Keratinocyte (primary cell): ENCODE data around the gene CSMD2. TPM values are rescaled to one million over a fixed set of nuclear protein-coding genes. Genes with fewer than 3 reads are reported as not detected.

ENCODE experiments used
- DNase-seq: peaks from one replicate; pipeline ENCODE4 v3.0.0-alpha.2; 2011; ENCODE audit warnings: low read depth, missing footprints, low spot score
- FAIRE-seq: peaks from 2 replicates; lab custom pipeline; 2011; peaks lifted over from hg19 to GRCh38; lab: Jason Lieb, UNC
- H2AFZ ChIP-seq: 2 replicates; pipeline ENCODE4 v1.6.0; 2012; ENCODE audit warnings: low read length, control low read depth, inconsistent platforms; ENCODE audit not compliant: control insufficient read depth
- H3K27ac ChIP-seq: 2 replicates; pipeline ENCODE4 v1.5.1; 2011; ENCODE audit warnings: low read length; ENCODE audit not compliant: control insufficient read depth, insufficient read depth
- H3K27me3 ChIP-seq: 3 replicates; pipeline ENCODE4 v1.6.0; 2011; ENCODE audit warnings: low read length; ENCODE audit not compliant: control insufficient read depth, insufficient read depth; ENCODE audit errors: extremely low read depth
- H3K36me3 ChIP-seq, 2 experiments: 2 replicates in 1 of 2; 3 replicates in 1 of 2; pipeline ENCODE4 v1.5.1; 2011; ENCODE audit warnings: low read length in 2 of 2, mild to moderate bottlenecking in 1 of 2; ENCODE audit not compliant: control insufficient read depth in 2 of 2, insufficient read depth in 2 of 2; ENCODE audit errors: extremely low read depth in 1 of 2
- H3K4me1 ChIP-seq: 3 replicates; pipeline ENCODE4 v1.5.1; 2011; ENCODE audit warnings: low read length; ENCODE audit not compliant: control insufficient read depth, insufficient read depth; ENCODE audit errors: extremely low read depth
- H3K4me2 ChIP-seq: 3 replicates; pipeline ENCODE4 v1.6.0; 2011; ENCODE audit warnings: low read depth, low read length; ENCODE audit not compliant: control insufficient read depth, insufficient read depth; ENCODE audit errors: extremely low read depth
- H3K4me3 ChIP-seq, 3 experiments: fragments of 200-600 bp in 1 of 3; sonication (generic) in 1 of 3; 2 replicates in 2 of 3; 3 replicates in 1 of 3; pipeline ENCODE4 v1.5.1; 2011 to 2016; ENCODE audit warnings: low read length in 3 of 3, mild to moderate bottlenecking in 3 of 3, control low read depth in 2 of 3, inconsistent platforms in 1 of 3, low read depth in 1 of 3, mixed read lengths in 1 of 3, mixed run types in 1 of 3, moderate library complexity in 1 of 3; ENCODE audit not compliant: control insufficient read depth in 2 of 3, insufficient read depth in 2 of 3; ENCODE audit errors: extremely low read depth in 1 of 3
- H3K79me2 ChIP-seq: 2 replicates; pipeline ENCODE4 v1.6.0; 2012; ENCODE audit warnings: low read length; ENCODE audit not compliant: control insufficient read depth, insufficient read depth
- H3K9ac ChIP-seq: 3 replicates; pipeline ENCODE4 v1.6.0; 2011; ENCODE audit warnings: low read length; ENCODE audit not compliant: control insufficient read depth, insufficient read depth; ENCODE audit errors: extremely low read depth
- H3K9me1 ChIP-seq: 3 replicates; pipeline ENCODE4 v1.6.0; 2011; ENCODE audit warnings: low read length; ENCODE audit not compliant: control insufficient read depth, insufficient read depth; ENCODE audit errors: extremely low read depth
- H3K9me3 ChIP-seq: 2 replicates; pipeline ENCODE4 v1.5.1; 2012; ENCODE audit warnings: low read depth, low read length; ENCODE audit not compliant: control insufficient read depth
- H4K20me1 ChIP-seq: 3 replicates; pipeline ENCODE4 v1.6.0; 2011; ENCODE audit warnings: low read length; ENCODE audit not compliant: control insufficient read depth, insufficient read depth; ENCODE audit errors: extremely low read depth
- EZH2 ChIP-seq: IDR thresholded peaks from one replicate; pipeline ENCODE4 v1.6.1; 2012; ENCODE audit warnings: inconsistent platforms, mild to moderate bottlenecking, low read length, moderate library complexity
- dilution Hi-C: fragments of 300-500 bp; cut with MboI; formaldehyde crosslinking; loops from one replicate; pipeline ENCODE4 v1.7.0; 2020; ENCODE audit warnings: low sequenced_read_pairs; ENCODE audit not compliant: extremely low pct_ligation_motif_present
- polyA plus RNA-seq, 5 experiments: library from polyadenylated mRNA; depleted of rRNA in 3 of 5; stranded (reverse) in 3 of 5; stranded (forward) in 1 of 5; unstranded in 1 of 5; fragments of >200 nt; gene quantifications; 1 replicate in 1 of 5; 2 replicates in 3 of 5; 3 replicates in 1 of 5; pipeline versions ENCODE4 v1.2.1 to v1.2.3, GENCODE V29; 2011 to 2012; ENCODE audit warnings: missing spikeins in 2 of 5, low read depth in 1 of 5, low replicate concordance in 1 of 5
- TF ChIP-seq, protein P1 (sequence below), 3 experiments: IDR thresholded peaks in 1 of 3; conservative IDR thresholded peaks in 1 of 3; optimal IDR thresholded peaks in 1 of 3; 2 replicates in 2 of 3; 3 replicates in 1 of 3; pipeline versions ENCODE3 to v1.5.1; 2011; ENCODE audit warnings: low read length in 3 of 3, mild to moderate bottlenecking in 3 of 3, moderate library complexity in 2 of 3, control low read depth in 1 of 3, inconsistent platforms in 1 of 3; ENCODE audit not compliant: insufficient read depth in 2 of 3; ENCODE audit errors: extremely low read depth in 1 of 3

Gene CSMD2
- polyA plus RNA-seq, 1 donor (not counting 4 experiments of a cell fraction or from before 2014, with no cell fraction given) = 2.0 TPM

DNA sequence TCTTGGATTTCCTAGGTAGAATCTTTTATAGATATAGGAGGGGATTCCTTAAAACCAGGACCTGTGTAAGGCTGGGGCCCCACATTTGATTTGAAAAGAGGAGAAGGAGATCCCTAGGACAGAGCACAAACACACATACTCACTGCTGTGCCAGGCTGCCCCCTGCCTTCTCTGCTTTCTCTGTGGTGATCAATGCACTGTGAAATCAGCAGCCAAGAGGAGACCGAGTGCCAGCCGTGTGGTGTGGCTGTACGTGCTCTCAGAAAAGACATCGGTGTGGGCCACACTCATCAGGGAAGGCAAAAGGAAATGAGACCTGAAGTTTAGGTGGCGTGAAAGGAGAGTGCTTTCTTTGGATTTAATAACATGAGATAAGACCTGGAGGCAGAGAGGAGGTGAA lies 498.4 kb downstream of the CSMD2 start:
- Histone ChIP-seq H3K4me2 (no peak overlapping the region), H4K20me1 (no peaks in the 10 kb centered on the region), H3K79me2 (no peaks in the 10 kb centered on the region), H3K36me3 (no peaks in the 10 kb centered on the region), H3K4me1 (no peaks in the 10 kb centered on the region), H3K9me3 (no peaks in the 10 kb centered on the region), H3K9ac (no peak overlapping the region), H3K27me3 (no peaks in the 10 kb centered on the region), H2AFZ (no peak overlapping the region), H3K4me3 (no peak overlapping the region), H3K9me1 (no peaks in the 10 kb centered on the region), H3K27ac (no peak overlapping the region)
- TF ChIP-seq EZH2 = no peak
- TF ChIP-seq, protein P1, sequence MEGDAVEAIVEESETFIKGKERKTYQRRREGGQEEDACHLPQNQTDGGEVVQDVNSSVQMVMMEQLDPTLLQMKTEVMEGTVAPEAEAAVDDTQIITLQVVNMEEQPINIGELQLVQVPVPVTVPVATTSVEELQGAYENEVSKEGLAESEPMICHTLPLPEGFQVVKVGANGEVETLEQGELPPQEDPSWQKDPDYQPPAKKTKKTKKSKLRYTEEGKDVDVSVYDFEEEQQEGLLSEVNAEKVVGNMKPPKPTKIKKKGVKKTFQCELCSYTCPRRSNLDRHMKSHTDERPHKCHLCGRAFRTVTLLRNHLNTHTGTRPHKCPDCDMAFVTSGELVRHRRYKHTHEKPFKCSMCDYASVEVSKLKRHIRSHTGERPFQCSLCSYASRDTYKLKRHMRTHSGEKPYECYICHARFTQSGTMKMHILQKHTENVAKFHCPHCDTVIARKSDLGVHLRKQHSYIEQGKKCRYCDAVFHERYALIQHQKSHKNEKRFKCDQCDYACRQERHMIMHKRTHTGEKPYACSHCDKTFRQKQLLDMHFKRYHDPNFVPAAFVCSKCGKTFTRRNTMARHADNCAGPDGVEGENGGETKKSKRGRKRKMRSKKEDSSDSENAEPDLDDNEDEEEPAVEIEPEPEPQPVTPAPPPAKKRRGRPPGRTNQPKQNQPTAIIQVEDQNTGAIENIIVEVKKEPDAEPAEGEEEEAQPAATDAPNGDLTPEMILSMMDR (optimal IDR thresholded peaks at IDR 0.05 in 1 of 3, IDR thresholded peaks at IDR 0.05 in 1 of 3, conservative IDR thresholded peaks at IDR 0.05 in 1 of 3; ENCODE audit: extremely low read depth in 1 of 3, insufficient read depth in 2 of 3, low read length in 3 of 3) = no peak
- DNase-seq = no peak
- FAIRE-seq = no peak
- dilution Hi-C loops = no loop called here

DNA sequence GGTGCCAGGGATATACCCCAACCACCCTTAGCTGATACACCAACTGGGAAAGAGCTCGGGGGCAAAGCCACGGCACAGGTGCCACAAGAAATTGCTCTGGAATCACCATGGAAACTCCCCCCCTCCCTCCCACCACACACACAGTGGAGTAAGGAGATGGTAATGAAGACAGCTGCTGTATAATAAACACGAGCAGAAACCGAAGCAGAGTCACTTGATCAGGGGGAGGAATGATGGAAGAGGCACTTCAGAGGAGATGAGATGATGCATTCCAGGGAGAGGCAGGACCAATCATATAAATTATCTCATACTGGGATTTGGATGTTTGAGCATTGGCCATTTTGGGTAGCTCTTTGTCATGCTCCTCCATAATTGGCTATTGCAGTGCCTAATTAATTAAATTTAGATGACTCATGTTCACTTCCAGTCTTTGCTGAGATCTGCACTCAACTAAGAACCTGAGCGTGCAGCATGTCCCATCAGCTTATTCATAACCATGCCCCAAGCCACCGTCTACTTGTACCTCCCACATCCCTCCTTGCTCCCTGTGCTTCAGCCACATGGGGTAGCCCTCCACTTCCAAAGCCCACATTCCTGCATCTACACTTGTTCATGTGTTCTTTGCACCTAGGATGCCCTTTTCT lies 503.1 kb downstream of the CSMD2 start:
- no peak overlapping the region for H3K27ac ChIP-seq
- no peak overlapping the region for H3K4me3 ChIP-seq
- H4K20me1 ChIP-seq = no peaks in the 10 kb centered on the region
- H3K4me1 ChIP-seq = no peaks in the 10 kb centered on the region
- H3K36me3 ChIP-seq = no peaks in the 10 kb centered on the region
- dilution Hi-C loops = no loop called here
- H3K9me1 ChIP-seq = no peaks in the 10 kb centered on the region
- no peaks in the 10 kb centered on the region for H3K9me3 ChIP-seq
- TF ChIP-seq, protein P1 (optimal IDR thresholded peaks at IDR 0.05 in 1 of 3, IDR thresholded peaks at IDR 0.05 in 1 of 3, conservative IDR thresholded peaks at IDR 0.05 in 1 of 3; ENCODE audit: extremely low read depth in 1 of 3, insufficient read depth in 2 of 3, low read length in 3 of 3) = no peak
- no peak for TF ChIP-seq EZH2
- no peaks in the 10 kb centered on the region for H3K79me2 ChIP-seq
- H2AFZ ChIP-seq = no peak overlapping the region
- H3K9ac ChIP-seq = no peak overlapping the region
- DNase-seq (no peak), FAIRE-seq (no peak)
- no peak overlapping the region for H3K4me2 ChIP-seq
- no peaks in the 10 kb centered on the region for H3K27me3 ChIP-seq
